Measurements from ENCODE around the gene LRRK1.

Gene LRRK1

GRCh38 chr15:100923902-100924301, 4.7 kb downstream of the LRRK1 start:
- ChIA-PET POLR2A (ENCODE audit: low non-redundant PET) (no interaction called here), CTCF (no interaction called here)
- H3K27ac ChIP-seq = no peak overlapping the region
- no peak for TF ChIP-seq CTCF (conservative IDR thresholded peaks at IDR 0.05; ENCODE audit: low read depth)
- no peak for DNase-seq (ENCODE audit: low spot score)

GRCh38 chr15:100924436-100924835, 5.3 kb downstream of the LRRK1 start:
- TF ChIP-seq CTCF (conservative IDR thresholded peaks at IDR 0.05; ENCODE audit: low read depth) = no peak
- no peak overlapping the region for H3K27ac ChIP-seq
- no peak for DNase-seq (ENCODE audit: low spot score)
- ChIA-PET CTCF (no interaction called here), POLR2A (ENCODE audit: low non-redundant PET) (no interaction called here)

- POLR2A ChIA-PET (ENCODE audit: low non-redundant PET) = no interaction called here
- no peak overlapping the region for H3K27ac ChIP-seq
- CTCF ChIA-PET = interaction anchor here (0.6 to 1.2 kb wide), 2 partner anchors 82 to 586 kb away, joined by 3 to 4 read pairs; no protein-coding TSS in a partner anchor
- TF ChIP-seq CTCF (conservative IDR thresholded peaks at IDR 0.05; ENCODE audit: low read depth) = no peak
- DNase-seq (ENCODE audit: low spot score) = no peak
These were observed 6.3 kb downstream of the LRRK1 start for GRCh38 chr15:100925480-100925879.

- ChIA-PET POLR2A (ENCODE audit: low non-redundant PET) (no interaction called here), CTCF (interaction anchor here (1.0 to 1.2 kb wide), 2 partner anchors 82 kb away, joined by 3 to 4 read pairs; no protein-coding TSS in a partner anchor)
- no peak overlapping the region for H3K27ac ChIP-seq
- no peak for DNase-seq (ENCODE audit: low spot score)
- no peak for TF ChIP-seq CTCF (conservative IDR thresholded peaks at IDR 0.05; ENCODE audit: low read depth)
These were observed 7.1 kb downstream of the LRRK1 start for GRCh38 chr15:100926258-100926657.

GRCh38 chr15:100926971-100927756, 8.0 kb downstream of the LRRK1 start:
- ChIA-PET CTCF (interaction anchor here (0.6 to 2.1 kb wide), 4 partner anchors 10 to 81 kb away, joined by 3 to 7 read pairs (median 3); no protein-coding TSS in a partner anchor), POLR2A (ENCODE audit: low non-redundant PET) (no interaction called here)
- DNase-seq (ENCODE audit: low spot score) = no peak

More at GRCh38 chr15:100926971-100927756, 8.0 kb downstream of the LRRK1 start:
- TF ChIP-seq CTCF (conservative IDR thresholded peaks at IDR 0.05; ENCODE audit: low read depth) = no peak
- no peak overlapping the region for H3K27ac ChIP-seq
